IMR-90 (cell line): Measurements from ENCODE around the gene IKBKE. TPM values are rescaled to one million over a fixed set of nuclear protein-coding genes. Genes with fewer than 3 reads are reported as not detected.

ENCODE experiments used
- ATAC-seq: fragments of 200-7000 bp; cut with Tn5 transposase; 2 replicates; pipeline ENCODE4 v1.9.1; 2020; ENCODE audit warnings: low read depth, mild to moderate bottlenecking, moderate library complexity
- BruUV-seq: library from RNA; stranded (reverse); fragments of 400-500 nt; replicated peaks from 2 replicates; lab custom pipeline; 2021; lab: Mats Ljungman, UMichigan
- CTCF ChIA-PET: fragments of 300-600 bp; formaldehyde crosslinking; extraction: SDS; loops from one replicate; lab custom pipeline; 2021; ENCODE audit warnings: antibody characterized with exemption; lab: Yijun Ruan, JAX
- POLR2A ChIA-PET: fragments of 300-600 bp; sonication (Branson Sonifier 250); formaldehyde crosslinking; loops from one replicate; lab custom pipeline; 2022; ENCODE audit warnings: antibody characterized with exemption; ENCODE audit not compliant: unreplicated experiment; lab: Charles Lee
- DNase-seq: peaks from one replicate; pipeline ENCODE4 v3.0.0; 2013
- H2AFZ ChIP-seq: replicated peaks from 2 replicates; pipeline ENCODE3; 2013; ENCODE audit warnings: low read length, mild to moderate bottlenecking; ENCODE audit not compliant: poor library complexity
- H2AK5ac ChIP-seq: 2 replicates; pipeline ENCODE4 v1.6.1; 2013; ENCODE audit warnings: low read depth, low read length, inconsistent platforms
- H2AK9ac ChIP-seq: replicated peaks from 2 replicates; pipeline ENCODE3; 2013; ENCODE audit warnings: mild to moderate bottlenecking, low read depth, low read length, moderate library complexity; ENCODE audit not compliant: poor library complexity
- H2BK120ac ChIP-seq: 2 replicates; pipeline ENCODE4 v1.6.1; 2013; ENCODE audit warnings: low read depth, low read length, inconsistent platforms
- H2BK15ac ChIP-seq: 3 replicates; pipeline ENCODE4 v1.6.1; 2013; ENCODE audit warnings: low read depth, low read length, inconsistent platforms
- H2BK20ac ChIP-seq: 2 replicates; pipeline ENCODE4 v1.6.1; 2013; ENCODE audit warnings: low read depth, mild to moderate bottlenecking, inconsistent platforms, low read length, moderate library complexity
- H2BK5ac ChIP-seq: 2 replicates; pipeline ENCODE4 v1.6.1; 2013; ENCODE audit warnings: mild to moderate bottlenecking, low read depth, low read length, inconsistent platforms; ENCODE audit not compliant: poor library complexity, severe bottlenecking
- H3K14ac ChIP-seq: replicated peaks from 2 replicates; pipeline ENCODE4 v1.6.1; 2013; ENCODE audit warnings: low read depth, low read length, inconsistent platforms
- H3K18ac ChIP-seq: 2 replicates; pipeline ENCODE4 v1.6.1; 2013; ENCODE audit warnings: low read depth, low read length, control low read depth
- H3K23ac ChIP-seq: 2 replicates; pipeline ENCODE4 v1.6.1; 2013; ENCODE audit warnings: low read depth, low read length, inconsistent platforms
- H3K27ac ChIP-seq: 2 replicates; pipeline ENCODE4 v1.5.1; 2013; ENCODE audit warnings: mild to moderate bottlenecking, control low read depth, low read length; ENCODE audit not compliant: insufficient read depth
- H3K27me3 ChIP-seq: 2 replicates; pipeline ENCODE4 v1.6.1; 2013; ENCODE audit warnings: low read length; ENCODE audit not compliant: control insufficient read depth, insufficient read depth
- H3K36me3 ChIP-seq: 2 replicates; pipeline ENCODE4 v1.6.1; 2013; ENCODE audit warnings: low read length, mixed read lengths; ENCODE audit not compliant: control insufficient read depth, insufficient read depth
- H3K4ac ChIP-seq: 2 replicates; pipeline ENCODE4 v1.6.1; 2013; ENCODE audit warnings: low read depth, low read length, inconsistent platforms
- H3K4me1 ChIP-seq: 2 replicates; pipeline ENCODE4 v1.6.1; 2013; ENCODE audit warnings: low read length, mixed read lengths; ENCODE audit not compliant: control insufficient read depth, insufficient read depth
- H3K4me2 ChIP-seq: 2 replicates; pipeline ENCODE4 v1.6.1; 2013; ENCODE audit warnings: low read depth, mild to moderate bottlenecking, control low read depth, low read length, moderate library complexity
- H3K4me3 ChIP-seq: 2 replicates; pipeline ENCODE4 v1.5.1; 2013; ENCODE audit warnings: low read depth, mild to moderate bottlenecking, control low read depth, low read length, moderate library complexity; ENCODE audit not compliant: insufficient read depth
- H3K56ac ChIP-seq: 2 replicates; pipeline ENCODE4 v1.6.1; 2013; ENCODE audit warnings: low read length, inconsistent platforms; ENCODE audit not compliant: insufficient read depth; ENCODE audit errors: extremely low read depth
- H3K79me1 ChIP-seq, 2 experiments: 2 replicates each; pipeline ENCODE4 v1.6.1; 2013; ENCODE audit warnings: low read length in 2 of 2, inconsistent platforms in 1 of 2, low read depth in 1 of 2
- H3K9ac ChIP-seq: 2 replicates; pipeline ENCODE4 v1.6.1; 2013; ENCODE audit warnings: low read depth, low read length, control low read depth
- H3K9me1 ChIP-seq: 2 replicates; pipeline ENCODE4 v1.6.1; 2013; ENCODE audit warnings: low read length, inconsistent platforms; ENCODE audit not compliant: insufficient read depth
- H3K9me3 ChIP-seq: 2 replicates; pipeline ENCODE4 v1.6.1; 2013; ENCODE audit warnings: low read length; ENCODE audit not compliant: control insufficient read depth, insufficient read depth
- H4K20me1 ChIP-seq: 2 replicates; pipeline ENCODE4 v1.6.1; 2013; ENCODE audit warnings: low read length, inconsistent platforms; ENCODE audit not compliant: insufficient read depth
- H4K5ac ChIP-seq: 2 replicates; pipeline ENCODE4 v1.6.1; 2013; ENCODE audit warnings: mild to moderate bottlenecking, low read depth, low read length, control low read depth
- H4K8ac ChIP-seq, 2 experiments: 2 replicates each; pipeline ENCODE4 v1.6.1; 2013; ENCODE audit warnings: low read depth in 2 of 2, low read length in 2 of 2, control low read depth in 1 of 2, inconsistent platforms in 1 of 2
- H4K91ac ChIP-seq: 2 replicates; pipeline ENCODE4 v1.6.1; 2013; ENCODE audit warnings: low read depth, low read length, inconsistent platforms; ENCODE audit not compliant: insufficient read depth
- BHLHE40 ChIP-seq: fragments of 150-350 bp; IDR thresholded peaks from 2 replicates; pipeline ENCODE4 v1.6.1; 2016; ENCODE audit warnings: mild to moderate bottlenecking, low read depth, low read length
- CHD1 ChIP-seq: IDR thresholded peaks from 2 replicates; pipeline ENCODE4 v1.6.1; 2012; ENCODE audit warnings: low read depth, low read length, improper control_type of control experiment
- POLR2A ChIP-seq: IDR thresholded peaks from 2 replicates; pipeline ENCODE4 v1.6.1; 2012; ENCODE audit warnings: mild to moderate bottlenecking, low read depth, low read length
- RCOR1 ChIP-seq: IDR thresholded peaks from 2 replicates; pipeline ENCODE4 v1.6.1; 2012; ENCODE audit warnings: mild to moderate bottlenecking, low read length, improper control_type of control experiment; ENCODE audit not compliant: insufficient replicate concordance
- WGBS, 2 experiments: methylation state at CpG; one replicate each; pipeline versions ENCODE4 v1.1.5 to v1.1.7; 2013; ENCODE audit warnings: missing lambda C conversion rate in 2 of 2; ENCODE audit not compliant: insufficient read length in 1 of 2; ENCODE audit errors: extremely low coverage in 2 of 2; 5-methylcytosine and 5-hydroxymethylcytosine counted together
- dilution Hi-C: fragments of 300-500 bp; cut with HindIII; formaldehyde crosslinking; loops from one replicate; pipeline ENCODE4 v1.14.3; 2018; ENCODE audit warnings: low sequenced_read_pairs; ENCODE audit not compliant: unreplicated experiment
- in situ Hi-C: fragments of 300-500 bp; cut with MboI; formaldehyde crosslinking; loops from 3 replicates; pipeline ENCODE4 v1.14.3; 2019; ENCODE audit warnings: low sequenced_read_pairs, inconsistent platforms, mixed read lengths
- intact Hi-C: fragments of 100-400 bp; cut with micrococcal nuclease; formaldehyde crosslinking; loops from 2 replicates; pipeline ENCODE4 v1.10.0; 2022
- polyA plus RNA-seq, 3 experiments: library from polyadenylated mRNA; depleted of rRNA; stranded (reverse); fragments of >200 nt; gene quantifications; 2 replicates each; pipeline ENCODE4 v1.2.3, GENCODE V29; 2012; ENCODE audit warnings: low replicate concordance in 1 of 3
- total RNA-seq: library from RNA; depleted of rRNA; stranded (reverse); fragments of >200 nt; gene quantifications from 2 replicates; pipeline ENCODE4 v1.2.3, GENCODE V29; 2012
- TF ChIP-seq, protein P1 (sequence below): fragments of 150-350 bp; IDR thresholded peaks from 2 replicates; pipeline ENCODE4 v1.6.1; 2016; ENCODE audit warnings: low read depth, mild to moderate bottlenecking, low read length, moderate library complexity, borderline replicate concordance

Gene IKBKE
- total and polyA plus RNA-seq, 2 of the 4 experiments (the other 2 are of a cell fraction), result 20.3 to 24.0 TPM

DNA sequence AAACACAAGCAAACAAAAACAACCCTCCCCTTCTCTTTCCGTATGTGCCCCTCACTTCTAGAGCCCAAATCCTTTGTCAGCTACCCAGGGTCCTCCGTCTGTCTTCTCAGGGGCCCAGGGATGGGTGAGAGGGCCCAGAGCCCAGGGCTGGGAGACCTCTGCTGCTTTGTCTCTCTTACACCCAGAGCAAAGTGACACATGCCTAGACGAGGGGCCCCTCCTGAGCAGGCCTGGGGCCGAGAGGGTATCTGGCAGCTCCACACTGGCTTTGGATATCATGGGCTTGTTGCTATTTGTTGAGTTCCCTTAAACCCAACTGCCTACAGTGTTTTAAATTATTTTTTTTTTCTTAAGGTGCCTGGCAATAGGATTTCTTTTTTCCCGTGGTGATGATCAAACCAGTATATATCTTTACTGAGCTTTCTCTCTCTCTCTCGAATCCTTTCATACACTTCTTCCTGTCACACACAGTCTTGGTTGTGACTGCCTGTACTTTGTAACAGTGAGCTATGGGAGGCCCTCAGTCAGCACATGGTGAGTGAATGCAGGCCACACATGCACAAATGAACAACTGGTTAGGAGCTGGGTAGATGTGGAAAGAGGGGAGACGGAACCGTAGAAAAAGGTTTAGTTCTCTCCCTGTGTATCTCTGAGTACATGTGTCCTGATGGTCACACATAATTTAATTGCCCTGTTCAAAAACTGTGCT lies 51.6 kb downstream of the IKBKE start:
- Histone ChIP-seq H3K9me3 (no peaks in the 10 kb centered on the region), H3K23ac (no peak overlapping the region), H4K20me1 (no peaks in the 10 kb centered on the region), H3K79me1 (no peaks in the 10 kb centered on the region), H2BK20ac (no peak overlapping the region), H2AK5ac (no peak overlapping the region), H2BK15ac (no peak overlapping the region), H3K27me3 (peaks cover 2% of the 10 kb centered on the region; the same call in 1 of the 2 replicates), H3K18ac (no peak overlapping the region), H3K27ac (no peak overlapping the region), H3K14ac (no peak overlapping the region), H3K36me3 (no peaks in the 10 kb centered on the region), H3K9me1 (peaks cover 3% of the 10 kb centered on the region), H2BK5ac (no peak overlapping the region), H3K4me2 (no peak overlapping the region), H2AK9ac (no peak overlapping the region), H3K9ac (no peak overlapping the region), H4K5ac (no peak overlapping the region), H4K8ac (no peak overlapping the region), H2AFZ (no peak overlapping the region), H4K91ac (no peak overlapping the region), H3K4me1 (no peaks in the 10 kb centered on the region), H2BK120ac (no peak overlapping the region), H3K4ac (no peak overlapping the region), H3K56ac (no peak overlapping the region), H3K4me3 (no peak overlapping the region)
- no CpG with 5 or more reads among the region's 8 CpGs for WGBS, 2 experiments
- dilution Hi-C loops, result no loop called here
- intact Hi-C loops, result no loop called here
- POLR2A ChIA-PET, result no interaction called here
- CTCF ChIA-PET, result interaction anchor here (1.5 kb wide), 1 partner anchor 14 kb away, joined by 3 read pairs; the partner anchor contains the start of gene RASSF5
- DNase-seq, result no peak
- no TSS peak for BruUV-seq
- no peak for ATAC-seq
- in situ Hi-C loops, result no loop called here
- no peak for TF ChIP-seq POLR2A
- TF ChIP-seq CHD1, result no peak
- TF ChIP-seq, protein P1, sequence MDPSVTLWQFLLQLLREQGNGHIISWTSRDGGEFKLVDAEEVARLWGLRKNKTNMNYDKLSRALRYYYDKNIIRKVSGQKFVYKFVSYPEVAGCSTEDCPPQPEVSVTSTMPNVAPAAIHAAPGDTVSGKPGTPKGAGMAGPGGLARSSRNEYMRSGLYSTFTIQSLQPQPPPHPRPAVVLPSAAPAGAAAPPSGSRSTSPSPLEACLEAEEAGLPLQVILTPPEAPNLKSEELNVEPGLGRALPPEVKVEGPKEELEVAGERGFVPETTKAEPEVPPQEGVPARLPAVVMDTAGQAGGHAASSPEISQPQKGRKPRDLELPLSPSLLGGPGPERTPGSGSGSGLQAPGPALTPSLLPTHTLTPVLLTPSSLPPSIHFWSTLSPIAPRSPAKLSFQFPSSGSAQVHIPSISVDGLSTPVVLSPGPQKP, result no peak
- TF ChIP-seq RCOR1, result no peak
- TF ChIP-seq BHLHE40, result no peak
